ENCODE results near the gene E2F8. TPM values are rescaled to one million over a fixed set of nuclear protein-coding genes. Genes with fewer than 3 reads are reported as not detected.
A peak's percentile ranks its signal among the peaks of the same experiment; 100 is the strongest.

The E2F8 gene
- total RNA-seq, 2 donors from 2014 or later: 4.3 to 7.4 TPM

GRCh38 chr11:19228968-19229367 lies 11.8 kb downstream of the E2F8 start:
- DNase-seq (no peak), ATAC-seq (no peak)
- intact Hi-C loops (cut with DNase I, micrococcal nuclease): no loop called here

- intact Hi-C loops (cut with DNase I, micrococcal nuclease): no loop called here
- DNase-seq: no peak
- peak; percentile 31 for ATAC-seq
These were observed 14.2 kb downstream of the E2F8 start for GRCh38 chr11:19226378-19227195.

- DNase-seq: peak; percentile 45 to 48
- intact Hi-C loops (cut with DNase I, micrococcal nuclease): no loop called here
- ATAC-seq: peak; percentile 88
These were observed 15.2 kb downstream of the E2F8 start for GRCh38 chr11:19225581-19225980.

DNA sequence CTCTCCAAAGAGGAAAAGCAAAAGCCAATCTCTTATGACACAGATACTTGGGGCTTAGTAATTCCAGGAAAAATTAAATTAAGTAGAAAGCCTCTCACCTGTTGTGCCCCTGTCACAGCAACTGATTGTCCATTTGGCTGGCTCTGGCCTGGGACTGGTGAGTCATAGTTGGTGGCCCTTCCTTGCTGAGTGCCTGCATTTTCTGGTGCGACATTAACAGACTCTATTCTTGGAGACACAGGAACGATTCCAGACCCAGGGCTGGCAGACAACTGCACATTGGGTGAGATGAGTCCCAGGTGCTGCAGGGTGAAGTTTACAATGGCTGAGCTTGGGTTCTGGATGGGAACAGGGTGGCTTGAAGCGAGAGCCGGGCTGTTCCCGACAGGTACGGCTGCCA lies 15.6 kb downstream of the E2F8 start:
- ATAC-seq: peak; percentile 19
- intact Hi-C loops (cut with DNase I, micrococcal nuclease): no loop called here
- DNase-seq: peak in 1 of 2 donors; percentile 14

DNA sequence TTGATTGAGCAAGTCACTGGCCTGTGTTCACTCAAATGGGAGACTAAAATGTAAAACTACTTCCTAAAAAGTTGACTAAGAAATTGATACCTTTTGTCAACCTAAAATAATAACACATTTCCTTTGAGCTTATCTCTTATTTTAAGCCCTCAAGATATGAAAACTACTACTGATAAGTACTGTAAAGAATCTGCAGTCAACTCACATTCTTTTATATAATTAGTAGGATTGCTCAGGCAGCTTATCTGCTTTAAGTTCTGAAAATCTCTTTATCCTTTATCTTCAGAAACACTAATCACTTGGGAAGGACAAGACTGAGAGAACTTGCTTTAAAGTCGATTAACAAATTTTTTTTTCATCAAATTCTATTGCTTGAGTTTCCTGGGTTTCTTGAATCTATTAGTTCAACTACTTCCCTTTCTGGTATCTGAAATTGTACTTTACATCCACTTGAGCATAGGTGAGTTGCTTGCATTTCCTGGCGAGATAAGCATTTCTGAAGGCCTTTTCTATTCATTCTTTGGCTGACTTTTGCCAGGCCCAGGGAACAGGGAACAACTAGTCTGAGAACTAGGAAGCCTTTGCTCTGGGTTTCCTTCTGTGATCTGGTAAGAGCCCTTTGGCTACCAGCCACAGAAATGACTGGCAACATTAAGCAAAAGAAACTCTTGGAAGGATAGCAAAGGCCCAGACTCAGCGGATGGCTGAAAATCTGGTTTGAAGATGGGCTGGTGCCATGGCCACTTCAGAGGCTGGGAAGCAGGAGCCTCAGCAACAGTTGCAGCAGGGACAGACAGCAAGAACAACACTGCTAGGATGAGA lies 19.6 kb downstream of the E2F8 start:
- ATAC-seq (peak; percentile 75), DNase-seq (peak; percentile 34 to 46)
- intact Hi-C loops (cut with DNase I, micrococcal nuclease): no loop called here

DNA sequence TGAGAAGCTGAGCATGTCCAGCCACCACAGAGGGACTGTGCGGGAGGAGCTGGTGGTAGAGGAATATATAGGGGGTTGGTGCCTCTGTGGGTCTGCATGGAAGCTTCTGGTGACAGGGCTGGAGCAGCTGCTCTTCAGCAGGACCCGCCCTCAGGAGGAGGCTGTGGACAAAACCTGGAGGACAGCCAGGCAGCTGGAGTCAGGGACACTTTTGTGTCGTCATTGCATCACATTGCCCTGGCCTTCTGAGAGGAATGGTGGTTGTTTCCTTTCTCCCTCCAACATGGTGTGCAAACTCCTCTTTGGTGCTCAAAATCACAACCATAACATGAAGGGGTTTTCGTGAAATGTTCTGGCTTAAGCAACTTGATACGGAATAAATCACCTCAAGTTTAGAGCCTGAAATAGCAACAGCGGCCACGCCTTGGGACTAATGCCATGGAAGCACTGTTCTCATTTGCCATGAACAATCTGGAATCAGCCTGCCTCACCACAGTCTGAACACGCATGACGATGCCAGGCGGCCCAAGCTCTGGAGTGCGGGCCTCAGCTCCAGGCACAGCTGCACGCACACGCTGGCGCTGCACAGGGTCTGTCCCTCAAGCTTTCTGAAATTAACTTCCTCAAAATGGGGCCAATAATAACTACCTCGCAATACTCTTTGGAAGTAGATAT lies 21.8 kb downstream of the E2F8 start:
- intact Hi-C loops (cut with DNase I, micrococcal nuclease): no loop called here
- no peak for DNase-seq
- ATAC-seq: no peak

DNA sequence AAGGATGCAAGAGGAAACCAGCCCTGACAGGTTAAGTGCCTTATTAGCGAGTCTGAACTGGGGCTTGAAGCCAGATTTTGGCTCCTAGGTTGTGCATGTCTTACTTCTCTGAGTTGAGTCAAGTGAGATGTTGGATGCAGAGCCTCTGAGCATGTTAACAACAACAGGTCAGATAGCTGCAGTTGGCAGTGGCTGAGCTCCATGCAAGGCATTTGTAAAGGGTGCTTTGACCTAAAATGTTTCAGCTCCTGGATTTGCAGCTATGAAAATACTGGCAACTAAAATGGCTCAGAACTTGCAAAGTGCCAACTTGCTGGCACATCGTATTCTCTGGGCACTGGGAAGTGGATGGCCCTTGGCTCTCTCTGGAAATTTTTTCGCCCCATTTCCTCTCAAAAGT lies 22.5 kb downstream of the E2F8 start:
- DNase-seq (no peak), ATAC-seq (no peak)
- intact Hi-C loops (cut with DNase I, micrococcal nuclease): no loop called here

DNA sequence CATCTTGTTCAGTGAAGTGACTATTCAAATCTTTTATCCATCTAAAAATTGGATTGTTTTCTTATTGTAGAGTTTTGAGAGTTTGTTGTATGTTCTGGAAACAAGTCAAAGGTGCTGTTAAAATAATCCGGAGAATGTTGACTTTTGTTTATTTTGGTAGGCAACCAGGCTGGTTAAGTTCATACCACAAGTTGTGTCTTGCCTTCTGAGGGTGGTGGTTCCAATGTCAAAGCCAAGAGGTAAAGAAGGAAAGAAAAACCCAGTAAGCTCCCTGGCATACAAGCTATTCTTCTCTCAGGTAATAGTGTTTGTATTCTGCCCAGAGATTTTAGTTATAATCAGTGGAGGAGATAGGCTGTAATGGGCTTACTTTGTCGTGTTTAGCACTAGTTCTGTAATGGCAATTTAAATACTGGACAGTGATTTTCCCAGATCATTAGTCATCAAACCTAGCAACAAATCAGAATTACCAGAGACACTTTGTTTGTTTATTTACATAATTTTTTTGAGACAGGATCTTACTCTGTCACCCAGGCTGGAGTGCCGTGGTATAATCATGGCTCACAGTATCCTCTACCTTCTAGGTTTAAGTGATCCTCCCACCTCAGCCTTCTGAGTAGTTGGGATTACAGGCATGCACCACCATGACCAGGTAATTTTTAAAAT lies 23.9 kb downstream of the E2F8 start:
- no peak for ATAC-seq
- DNase-seq: no peak
- intact Hi-C loops (cut with DNase I, micrococcal nuclease): no loop called here

DNA sequence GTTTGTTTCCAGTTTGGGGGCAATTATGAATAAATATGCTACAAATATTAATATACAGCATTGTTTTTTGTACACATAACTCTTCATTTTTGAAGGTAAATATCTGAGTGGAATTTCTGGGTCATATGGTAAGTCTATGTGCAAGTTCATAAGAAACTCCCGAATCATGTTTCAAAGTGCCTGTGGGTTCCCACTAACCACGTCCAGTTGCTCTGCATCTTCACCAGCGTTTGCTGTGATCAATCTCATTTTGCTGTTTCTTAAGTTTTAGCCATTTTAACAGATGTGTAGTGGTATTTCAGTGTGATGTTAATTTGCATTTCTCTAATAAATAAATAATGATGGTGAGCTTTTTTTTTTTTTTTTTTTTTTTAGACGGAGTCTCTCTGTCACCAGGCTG lies 24.7 kb downstream of the E2F8 start:
- no peak for ATAC-seq
- intact Hi-C loops (cut with DNase I, micrococcal nuclease): no loop called here

GRCh38 chr11:19209617-19210370 lies 31.0 kb downstream of the E2F8 start:
- ATAC-seq (no peak), DNase-seq (no peak)
- intact Hi-C loops (cut with DNase I, micrococcal nuclease): no loop called here

More for the DNA sequence above, 24.7 kb downstream of the E2F8 start:
- DNase-seq: no peak

GRCh38 chr11:19208959-19209546 lies 31.7 kb downstream of the E2F8 start:
- peak; percentile 82 for ATAC-seq
- DNase-seq: no peak
- intact Hi-C loops (cut with DNase I, micrococcal nuclease): no loop called here

DNA sequence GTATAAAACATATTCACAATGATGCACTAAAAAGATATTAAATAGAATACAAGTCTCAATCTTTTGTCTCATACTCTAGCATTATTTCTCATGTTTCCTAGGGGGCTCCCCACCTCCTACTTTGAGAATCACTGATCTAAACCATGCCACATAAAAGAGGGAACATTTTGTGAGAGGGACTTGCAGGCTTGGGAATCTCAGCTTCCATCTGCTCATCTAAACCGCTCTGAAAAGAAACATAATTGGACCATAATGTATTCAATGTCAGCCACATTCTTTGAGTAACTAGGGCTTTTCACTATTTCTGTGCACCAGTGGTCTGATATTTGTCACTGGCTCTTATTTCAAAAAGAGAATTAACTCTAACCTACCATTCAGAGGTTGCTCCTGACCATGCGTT lies 32.6 kb downstream of the E2F8 start:
- no peak for ATAC-seq
- intact Hi-C loops (cut with DNase I, micrococcal nuclease): no loop called here
- DNase-seq: no peak

GRCh38 chr11:19204836-19205235 lies 35.9 kb downstream of the E2F8 start:
- DNase-seq (no peak), ATAC-seq (no peak)
- intact Hi-C loops (cut with DNase I, micrococcal nuclease): no loop called here

- DNase-seq: no peak
- ATAC-seq: no peak
- intact Hi-C loops (cut with DNase I, micrococcal nuclease): no loop called here
These were observed 38.8 kb downstream of the E2F8 start, which contains the start of gene CSRP3 for GRCh38 chr11:19201737-19202605. Gene CSRP3, minus strand, starts transcription at chr11:19201983. Its CDS starts 9,535 bp downstream, at chr11:19192448.

- intact Hi-C loops (cut with DNase I, micrococcal nuclease): no loop called here
- DNase-seq (peak; percentile 49 to 60), ATAC-seq (peak; percentile 82)
These were observed 40.1 kb downstream of the E2F8 start for GRCh38 chr11:19200410-19201201.

DNA sequence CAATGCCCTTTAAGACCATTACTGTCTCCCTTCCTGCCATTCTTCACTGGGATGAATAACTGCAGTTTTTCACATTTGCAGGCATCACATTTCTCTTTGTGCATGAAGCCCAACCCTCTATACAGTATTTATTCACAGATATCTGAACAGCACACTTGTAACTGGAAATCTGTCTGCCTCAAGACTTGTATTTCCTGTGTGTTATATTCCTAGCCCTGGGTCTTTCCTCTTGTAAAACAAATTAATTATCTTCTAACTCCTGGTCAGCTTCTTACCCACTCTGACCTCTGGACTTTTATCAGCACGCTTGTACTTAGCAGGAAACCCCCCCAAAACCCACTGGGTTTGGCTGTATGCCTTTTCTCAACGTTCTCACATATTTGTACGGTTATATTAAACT lies 41.0 kb downstream of the E2F8 start:
- intact Hi-C loops (cut with DNase I, micrococcal nuclease): no loop called here
- ATAC-seq (peak; percentile 41), DNase-seq (no peak)
